KOPT-K1 (cell line): ENCODE measurements around the gene SESN3.
"Not testable (repeated sequence)": the region's sequence is repeated elsewhere in the genome, so short reads cannot be mapped to it uniquely, and the experiment has no call there.

Experiments used
- H3K27ac ChIP-seq: fragments of 200-600 bp; sonication (generic); 2 replicates; pipeline ENCODE4 v1.5.1; 2016; ENCODE audit warnings: antibody characterized with exemption, mild to moderate bottlenecking, low read depth, low read length; ENCODE audit not compliant: poor library complexity, severe bottlenecking
- H3K36me3 ChIP-seq: fragments of 200-600 bp; sonication (generic); 2 replicates; pipeline ENCODE4 v1.5.1; 2017; ENCODE audit warnings: antibody characterized with exemption, mild to moderate bottlenecking, low read length, moderate library complexity; ENCODE audit not compliant: insufficient read depth
- H3K9me3 ChIP-seq: fragments of 200-600 bp; sonication (generic); 2 replicates; pipeline ENCODE4 v1.5.1; 2017; ENCODE audit warnings: antibody characterized with exemption, low read length, mild to moderate bottlenecking; ENCODE audit not compliant: insufficient read depth, poor library complexity, severe bottlenecking

Gene SESN3

GRCh38 chr11:95255251-95256145 lies 24.5 kb upstream of the SESN3 start:
- no peaks in the 10 kb centered on the region for H3K9me3 ChIP-seq
- H3K36me3 ChIP-seq, result no peaks in the 10 kb centered on the region
- H3K27ac ChIP-seq, result no peak overlapping the region

- H3K36me3 ChIP-seq, result no peaks in the 10 kb centered on the region
- no peak overlapping the region for H3K27ac ChIP-seq
- no peaks in the 10 kb centered on the region for H3K9me3 ChIP-seq
Measured at GRCh38 chr11:95254716-95255115, 23.7 kb upstream of the SESN3 start.

- Histone ChIP-seq H3K27ac (no peak overlapping the region), H3K9me3 (no peaks in the 10 kb centered on the region)
Measured at GRCh38 chr11:95254131-95254704, 23.2 kb upstream of the SESN3 start.

GRCh38 chr11:95253141-95253540 lies 22.1 kb upstream of the SESN3 start:
- no peaks in the 10 kb centered on the region for H3K9me3 ChIP-seq
- H3K27ac ChIP-seq, result no peak overlapping the region
- no peaks in the 10 kb centered on the region for H3K36me3 ChIP-seq

More at GRCh38 chr11:95254131-95254704, 23.2 kb upstream of the SESN3 start:
- H3K36me3 ChIP-seq, result no peaks in the 10 kb centered on the region

- H3K36me3 ChIP-seq, result no peaks in the 10 kb centered on the region
- H3K27ac ChIP-seq, result no peak overlapping the region
- H3K9me3 ChIP-seq, result no peaks in the 10 kb centered on the region
Measured at GRCh38 chr11:95252586-95252985, 21.6 kb upstream of the SESN3 start.

- not testable (repeated sequence) for H3K36me3 ChIP-seq, H3K27ac ChIP-seq, H3K9me3 ChIP-seq
Measured at GRCh38 chr11:95251896-95252295, 20.9 kb upstream of the SESN3 start.

GRCh38 chr11:95248666-95249467 lies 17.9 kb upstream of the SESN3 start:
- H3K36me3 ChIP-seq, result no peaks in the 10 kb centered on the region
- no peak overlapping the region for H3K27ac ChIP-seq
- H3K9me3 ChIP-seq, result no peaks in the 10 kb centered on the region

- no peaks in the 10 kb centered on the region for H3K36me3 ChIP-seq
- H3K27ac ChIP-seq, result no peak overlapping the region
- no peaks in the 10 kb centered on the region for H3K9me3 ChIP-seq
Measured at GRCh38 chr11:95247883-95248282, 16.9 kb upstream of the SESN3 start.

GRCh38 chr11:95247127-95247684 lies 16.2 kb upstream of the SESN3 start:
- no peaks in the 10 kb centered on the region for H3K36me3 ChIP-seq
- H3K27ac ChIP-seq, result no peak overlapping the region
- H3K9me3 ChIP-seq, result no peaks in the 10 kb centered on the region

GRCh38 chr11:95245581-95245980 lies 14.6 kb upstream of the SESN3 start:
- Histone ChIP-seq H3K9me3 (no peaks in the 10 kb centered on the region), H3K27ac (no peak overlapping the region), H3K36me3 (no peaks in the 10 kb centered on the region)

- Histone ChIP-seq H3K36me3 (no peaks in the 10 kb centered on the region), H3K27ac (no peak overlapping the region), H3K9me3 (no peaks in the 10 kb centered on the region)
Measured at GRCh38 chr11:95245038-95245437, 14.0 kb upstream of the SESN3 start.

- Histone ChIP-seq H3K36me3 (no peaks in the 10 kb centered on the region), H3K9me3 (no peaks in the 10 kb centered on the region), H3K27ac (no peak overlapping the region)
Measured at GRCh38 chr11:95243673-95244072, 12.7 kb upstream of the SESN3 start.

GRCh38 chr11:95242845-95243605 lies 12.0 kb upstream of the SESN3 start:
- H3K9me3 ChIP-seq, result no peaks in the 10 kb centered on the region
- no peaks in the 10 kb centered on the region for H3K36me3 ChIP-seq
- no peak overlapping the region for H3K27ac ChIP-seq

GRCh38 chr11:95242091-95242844 lies 11.3 kb upstream of the SESN3 start:
- Histone ChIP-seq H3K27ac (no peak overlapping the region), H3K9me3 (no peaks in the 10 kb centered on the region), H3K36me3 (no peaks in the 10 kb centered on the region)
